ENCODE results near the gene CMIP. TPM values are rescaled to one million over a fixed set of nuclear protein-coding genes. Genes with fewer than 3 reads are reported as not detected.
"Not testable (repeated sequence)": the region's sequence is repeated elsewhere in the genome, so short reads cannot be mapped to it uniquely, and the experiment has no call there.

The CMIP gene
- total RNA-seq, 1 donor from 2014 or later = 6.6 TPM

DNA sequence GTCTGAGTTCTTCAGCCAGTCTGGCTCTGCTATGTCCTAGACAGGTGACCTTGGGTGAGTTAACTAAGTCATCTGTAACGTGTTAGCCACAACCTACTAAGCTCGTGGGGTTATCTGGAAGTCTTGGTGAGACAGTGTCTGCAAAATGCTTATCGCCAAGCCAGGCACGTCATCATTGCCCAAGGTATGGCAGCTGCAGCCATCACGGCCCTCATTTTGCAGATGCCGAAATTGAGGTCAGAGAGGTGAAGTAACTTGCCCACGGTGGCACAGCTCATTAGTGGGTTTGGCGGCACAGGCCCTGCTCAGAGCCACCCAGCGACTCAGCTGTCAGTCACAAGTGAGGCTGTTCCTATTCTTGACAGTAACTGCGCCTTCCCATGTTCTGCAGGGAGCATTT lies 79.8 kb downstream of the CMIP start:
- Mint-ChIP-seq H3K9me3 (peaks cover 20% of the 10 kb centered on the region), H3K36me3 (peaks cover 18% of the 10 kb centered on the region), H3K27ac (no peak overlapping the region), H3K27me3 (ENCODE audit: insufficient read depth, low read depth) (peaks cover 5% of the 10 kb centered on the region), H3K4me3 (no peak overlapping the region), H3K4me1 (peaks cover 33% of the 10 kb centered on the region)
- Histone ChIP-seq H3K9me3 (ENCODE audit: low read depth) (no peaks in the 10 kb centered on the region), H3K36me3 (no peaks in the 10 kb centered on the region), H4K20me1 (ENCODE audit: low read depth) (peaks cover 47% of the 10 kb centered on the region), H3K4me2 (no peak overlapping the region), H3K4me1 (no peaks in the 10 kb centered on the region), H3K9ac (no peak overlapping the region), H3K4me3 (no peak overlapping the region), H2AFZ (replicated peaks) (no peak overlapping the region), H3K79me2 (ENCODE audit: low read depth) (peaks cover 49% of the 10 kb centered on the region), H3F3A (ENCODE audit: low read depth) (no peaks in the 10 kb centered on the region), H3K27me3 (no peaks in the 10 kb centered on the region), H3K27ac (no peak overlapping the region)
- TF ChIP-seq EZH2 (IDR thresholded peaks at IDR 0.05) = no peak
- TF ChIP-seq CTCF (IDR thresholded peaks at IDR 0.05) = no peak
- no peak for TF ChIP-seq EZH2phosphoT487 (IDR thresholded peaks at IDR 0.05)
- DNase-seq (ENCODE audit: low spot score) = no peak

- H3K4me2 ChIP-seq; H3K9me3 ChIP-seq (ENCODE audit: low read depth); H3K4me1 ChIP-seq; H3K27ac ChIP-seq; DNase-seq (ENCODE audit: low spot score); H3K27me3 ChIP-seq; H3K4me3 Mint-ChIP-seq; H3F3A ChIP-seq (ENCODE audit: low read depth); H2AFZ ChIP-seq (replicated peaks); H3K36me3 ChIP-seq; H3K9ac ChIP-seq; H3K27ac Mint-ChIP-seq; H3K4me3 ChIP-seq; H3K27me3 Mint-ChIP-seq (ENCODE audit: insufficient read depth, low read depth): not testable (repeated sequence)
- H3K9me3 Mint-ChIP-seq = peaks cover 24% of the 10 kb centered on the region
- peaks cover 20% of the 10 kb centered on the region for H3K36me3 Mint-ChIP-seq
- H3K4me1 Mint-ChIP-seq = peaks cover 32% of the 10 kb centered on the region
- H4K20me1 ChIP-seq (ENCODE audit: low read depth) = peaks cover 42% of the 10 kb centered on the region
- H3K79me2 ChIP-seq (ENCODE audit: low read depth) = peaks cover 51% of the 10 kb centered on the region
Observed at GRCh38 chr16:81524885-81525284, 80.3 kb downstream of the CMIP start.

GRCh38 chr16:81526199-81526598 lies 81.6 kb downstream of the CMIP start:
- H3K4me3 Mint-ChIP-seq = no peak overlapping the region
- H3K9me3 ChIP-seq (ENCODE audit: low read depth) = no peaks in the 10 kb centered on the region
- H2AFZ ChIP-seq (replicated peaks) = no peak overlapping the region
- H3K36me3 ChIP-seq = no peaks in the 10 kb centered on the region
- no peak overlapping the region for H3K4me2 ChIP-seq
- no peaks in the 10 kb centered on the region for H3F3A ChIP-seq (ENCODE audit: low read depth)
- no peak overlapping the region for H3K27ac ChIP-seq
- DNase-seq (ENCODE audit: low spot score) = no peak
- no peak overlapping the region for H3K9ac ChIP-seq
- peaks cover 51% of the 10 kb centered on the region for H3K79me2 ChIP-seq (ENCODE audit: low read depth)
- H3K4me1 ChIP-seq = no peaks in the 10 kb centered on the region
- H3K36me3 Mint-ChIP-seq = peaks cover 26% of the 10 kb centered on the region
- peaks cover 36% of the 10 kb centered on the region for H4K20me1 ChIP-seq (ENCODE audit: low read depth)
- H3K27me3 ChIP-seq = no peaks in the 10 kb centered on the region
- peaks cover 25% of the 10 kb centered on the region for H3K9me3 Mint-ChIP-seq
- H3K27ac Mint-ChIP-seq = no peak overlapping the region
- H3K4me1 Mint-ChIP-seq = peaks cover 24% of the 10 kb centered on the region
- H3K27me3 Mint-ChIP-seq (ENCODE audit: insufficient read depth, low read depth) = peaks cover 11% of the 10 kb centered on the region
- H3K4me3 ChIP-seq = no peak overlapping the region
- TF ChIP-seq EZH2phosphoT487 (IDR thresholded peaks at IDR 0.05) = no peak
- no peak for TF ChIP-seq EZH2 (IDR thresholded peaks at IDR 0.05)
- TF ChIP-seq CTCF (IDR thresholded peaks at IDR 0.05) = no peak

DNA sequence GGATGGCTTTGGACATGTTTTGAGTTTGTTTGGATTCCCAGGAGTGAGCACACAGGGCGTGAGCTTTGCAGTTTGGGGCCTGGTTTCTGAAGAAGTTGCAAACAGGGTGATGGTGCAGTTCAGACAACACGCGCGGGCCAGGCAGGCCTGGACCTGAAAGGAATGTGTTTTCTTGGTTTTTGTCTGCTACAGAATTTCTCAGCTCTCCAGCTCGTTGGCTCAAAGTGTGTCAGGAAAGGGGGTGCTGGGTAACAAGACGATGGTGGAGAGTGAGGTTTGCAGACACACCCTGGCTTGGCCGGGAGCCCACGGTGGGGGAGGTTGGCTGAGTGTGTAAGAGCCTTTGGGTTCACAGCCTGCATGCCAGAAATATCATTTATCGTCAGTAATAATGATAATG lies 82.3 kb downstream of the CMIP start:
- TF ChIP-seq EZH2phosphoT487 (IDR thresholded peaks at IDR 0.05) (no peak), EZH2 (IDR thresholded peaks at IDR 0.05) (no peak), CTCF (IDR thresholded peaks at IDR 0.05) (no peak)
- H3K4me2 ChIP-seq = no peak overlapping the region
- Mint-ChIP-seq H3K27me3 (ENCODE audit: insufficient read depth, low read depth) (peaks cover 11% of the 10 kb centered on the region), H3K4me3 (no peak overlapping the region), H3K27ac (peak overlapping the region; percentile 55), H3K4me1 (peaks cover 18% of the 10 kb centered on the region), H3K9me3 (peaks cover 25% of the 10 kb centered on the region), H3K36me3 (peaks cover 26% of the 10 kb centered on the region)
- no peak overlapping the region for H3K27ac ChIP-seq
- no peaks in the 10 kb centered on the region for H3K27me3 ChIP-seq
- H3K9ac ChIP-seq = no peak overlapping the region
- peaks cover 51% of the 10 kb centered on the region for H3K79me2 ChIP-seq (ENCODE audit: low read depth)
- peaks cover 33% of the 10 kb centered on the region for H4K20me1 ChIP-seq (ENCODE audit: low read depth)
- DNase-seq (ENCODE audit: low spot score) = no peak
- no peaks in the 10 kb centered on the region for H3F3A ChIP-seq (ENCODE audit: low read depth)
- no peak overlapping the region for H3K4me3 ChIP-seq
- H3K36me3 ChIP-seq = no peaks in the 10 kb centered on the region
- H3K9me3 ChIP-seq (ENCODE audit: low read depth) = no peaks in the 10 kb centered on the region
- H2AFZ ChIP-seq (replicated peaks) = no peak overlapping the region
- no peaks in the 10 kb centered on the region for H3K4me1 ChIP-seq

Data from neural progenitor cell (in vitro differentiated cells).